NCI-H510A treated with DMSO at 0.1 percent for 48 hours (cell line): ENCODE data around the gene BCL7A.
A peak's percentile ranks its signal among the peaks of the same experiment; 100 is the strongest.

Experiments
- DNase-seq: peaks from one replicate; lab custom pipeline; 2025; lab: John Stamatoyannopoulos, UW

The BCL7A gene

GRCh38 chr12:122001466-122002209, 20.0 kb upstream of the BCL7A start:
- peak; percentile 13 for DNase-seq

GRCh38 chr12:122003651-122004611, 17.8 kb upstream of the BCL7A start:
- DNase-seq = no peak

- DNase-seq = no peak
These were observed 17.0 kb upstream of the BCL7A start for GRCh38 chr12:122004633-122005071.

- DNase-seq = no peak
These were observed 16.4 kb upstream of the BCL7A start for GRCh38 chr12:122005252-122005776.

- DNase-seq = no peak
These were observed 15.3 kb upstream of the BCL7A start for GRCh38 chr12:122006186-122006926.

GRCh38 chr12:122009741-122010140, 11.9 kb upstream of the BCL7A start:
- no peak for DNase-seq

GRCh38 chr12:122012184-122012583, 9.5 kb upstream of the BCL7A start:
- DNase-seq = no peak

- no peak for DNase-seq
These were observed 8.5 kb upstream of the BCL7A start for GRCh38 chr12:122013136-122013535.

GRCh38 chr12:122013791-122014590, 7.7 kb upstream of the BCL7A start:
- no peak for DNase-seq

GRCh38 chr12:122014781-122015180, 6.9 kb upstream of the BCL7A start:
- DNase-seq = no peak

- no peak for DNase-seq
These were observed 3.2 kb upstream of the BCL7A start for GRCh38 chr12:122018457-122018856.

GRCh38 chr12:122018937-122019336, 2.7 kb upstream of the BCL7A start:
- DNase-seq = no peak

GRCh38 chr12:122020795-122021192, 890 bp upstream of the BCL7A start:
- no peak for DNase-seq

GRCh38 chr12:122021193-122021821, 377 bp upstream of the BCL7A start:
- no peak for DNase-seq

- peak; percentile 33 for DNase-seq
These were observed 982 bp downstream of the BCL7A start for GRCh38 chr12:122022393-122023338.

GRCh38 chr12:122023339-122024131, 1.9 kb downstream of the BCL7A start:
- peak; percentile 68 for DNase-seq

- DNase-seq = peak; percentile 31
These were observed 2.6 kb downstream of the BCL7A start for GRCh38 chr12:122024132-122024785.

- DNase-seq = no peak
These were observed 5.1 kb downstream of the BCL7A start for GRCh38 chr12:122026706-122027333.
